Glomerular endothelial cell (primary cell): ENCODE results near the gene ZNF768. TPM values are rescaled to one million over a fixed set of nuclear protein-coding genes. Genes with fewer than 3 reads are reported as not detected.
"Not testable (repeated sequence)": the region's sequence is repeated elsewhere in the genome, so short reads cannot be mapped to it uniquely, and the experiment has no call there.

ENCODE experiments used
- DNase-seq: peaks from one replicate; pipeline ENCODE4 v3.0.0-alpha.2; 2011; ENCODE audit warnings: low read depth, low spot score; ENCODE audit errors: extremely low read depth
- total RNA-seq: library from RNA; depleted of rRNA; stranded (reverse); fragments of >200 nt; gene quantifications from 2 replicates; pipeline ENCODE4 v1.2.3, GENCODE V29; 2015

ZNF768 gene
- total RNA-seq, 1 donor from 2014 or later: 36.2 TPM

DNA sequence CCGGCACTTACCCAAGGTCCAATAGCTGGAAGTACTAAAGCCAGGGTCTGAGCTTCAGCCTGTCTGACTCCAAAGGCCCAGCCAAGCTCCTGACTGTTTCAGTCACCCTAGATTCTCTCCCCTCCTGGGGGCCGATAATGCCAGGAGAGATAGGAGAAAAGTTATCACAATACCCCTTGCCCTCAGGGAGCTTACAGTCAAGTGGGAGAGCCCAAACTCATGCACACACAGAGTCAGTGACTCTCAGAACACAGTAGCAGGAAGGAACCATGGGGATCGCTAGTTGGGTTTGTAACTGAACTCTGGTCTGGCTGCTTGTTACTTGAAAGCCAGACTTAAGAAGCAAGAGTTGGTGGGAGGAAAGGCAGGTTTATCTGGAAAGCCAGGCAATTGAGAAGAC lies 14.9 kb downstream of the ZNF768 start:
- no peak for DNase-seq

DNA sequence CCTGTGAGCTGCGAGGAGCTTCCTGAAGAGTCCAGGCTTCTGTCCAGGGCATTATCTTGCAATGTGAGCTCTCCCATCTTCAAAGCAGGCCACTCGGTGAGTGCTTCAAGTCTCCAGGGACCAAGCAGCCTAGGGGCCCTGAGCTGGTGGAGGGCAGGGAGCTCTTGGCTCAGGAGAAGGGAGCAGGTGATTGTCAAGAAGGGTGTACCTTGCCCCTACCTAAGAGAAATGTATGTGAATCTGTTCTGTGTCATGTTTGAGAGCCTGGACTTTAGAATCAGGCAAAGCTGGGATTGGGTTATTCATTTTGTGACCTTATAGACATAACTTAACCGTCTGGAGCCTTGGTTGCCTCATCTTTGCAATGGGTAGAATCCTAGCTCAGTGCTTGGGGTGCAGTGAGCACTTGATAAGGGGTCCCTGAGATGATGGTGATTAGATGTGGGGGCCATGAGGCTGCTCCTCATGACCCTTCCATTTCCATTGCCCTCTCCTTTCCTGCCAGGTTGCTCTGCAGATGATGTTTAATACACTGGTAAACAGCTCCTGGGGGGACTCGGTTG lies 15.9 kb downstream of the ZNF768 start:
- no peak for DNase-seq

DNA sequence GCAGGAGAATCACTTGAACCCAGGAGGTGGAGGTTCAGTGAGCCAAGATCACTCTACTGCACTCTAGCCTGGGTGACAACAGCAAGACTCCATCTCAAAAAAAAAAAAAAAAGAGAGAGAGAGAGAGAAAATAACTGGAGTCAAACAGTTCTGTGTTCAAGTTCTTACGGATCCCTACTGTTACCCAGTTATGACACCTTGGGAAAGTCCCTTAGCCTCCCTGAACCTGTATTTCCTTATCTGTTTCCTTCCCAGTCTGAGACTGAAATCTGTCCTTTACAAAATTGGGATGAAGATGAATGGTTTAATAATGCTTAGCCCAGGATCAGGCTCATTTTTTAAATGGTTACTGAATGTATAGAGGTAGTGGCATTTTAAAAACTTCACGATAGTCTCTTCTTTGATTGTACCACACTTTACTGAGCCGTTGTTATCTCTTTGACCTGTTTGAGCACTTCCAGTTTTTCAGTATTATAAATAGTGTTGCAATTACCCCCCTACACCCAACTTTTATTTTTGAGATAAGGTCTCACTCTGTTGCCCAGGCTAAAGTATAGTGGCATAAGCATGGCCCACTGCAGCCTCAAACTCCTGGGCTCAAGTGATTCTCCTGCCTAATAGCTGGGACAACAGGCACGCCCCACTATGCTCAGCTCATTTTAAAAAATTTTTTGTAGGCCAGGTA lies 17.1 kb downstream of the ZNF768 start:
- no peak for DNase-seq

DNA sequence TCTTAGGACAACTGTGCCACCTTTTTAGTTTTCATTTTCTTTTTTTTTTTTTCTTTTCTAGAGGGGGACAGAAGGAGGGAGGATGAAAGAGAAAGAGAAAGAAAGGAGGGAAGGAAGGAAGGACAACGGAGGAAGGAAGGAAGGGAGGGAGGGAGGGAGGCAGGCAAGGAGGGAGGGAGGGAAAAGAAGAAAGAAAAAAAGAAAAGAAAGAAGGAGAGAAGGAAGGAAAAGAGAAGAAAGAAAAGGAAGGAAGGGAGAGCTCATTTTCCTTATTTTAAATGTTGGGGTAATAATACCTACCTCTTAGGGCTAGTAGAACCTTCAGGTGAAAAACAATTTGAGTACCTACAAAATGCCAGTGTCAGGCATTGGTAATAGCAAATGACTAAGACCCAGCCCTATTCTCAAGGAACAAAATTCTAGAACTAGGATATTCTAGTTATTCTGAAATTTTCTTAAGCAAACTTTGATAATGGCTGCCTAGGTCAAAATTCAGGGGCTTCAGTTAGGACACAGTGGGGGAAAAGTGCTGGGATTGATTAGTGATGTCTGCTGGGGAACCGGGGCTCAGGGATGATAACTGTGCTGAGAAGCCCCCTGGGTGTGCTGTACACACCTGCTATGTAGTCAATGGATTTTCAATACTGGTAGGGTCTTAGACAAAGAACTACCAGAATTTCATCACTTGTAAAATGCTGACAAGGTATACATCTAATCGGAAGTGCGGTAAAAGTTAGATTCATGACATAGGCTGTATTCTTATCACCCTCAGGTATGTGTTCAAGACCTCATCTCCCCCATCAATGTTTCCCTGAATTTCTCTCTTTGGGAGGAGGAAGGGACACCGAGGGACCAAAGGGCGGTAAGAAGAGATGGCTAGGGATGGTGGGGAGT lies 22.7 kb downstream of the ZNF768 start:
- DNase-seq: no peak

DNA sequence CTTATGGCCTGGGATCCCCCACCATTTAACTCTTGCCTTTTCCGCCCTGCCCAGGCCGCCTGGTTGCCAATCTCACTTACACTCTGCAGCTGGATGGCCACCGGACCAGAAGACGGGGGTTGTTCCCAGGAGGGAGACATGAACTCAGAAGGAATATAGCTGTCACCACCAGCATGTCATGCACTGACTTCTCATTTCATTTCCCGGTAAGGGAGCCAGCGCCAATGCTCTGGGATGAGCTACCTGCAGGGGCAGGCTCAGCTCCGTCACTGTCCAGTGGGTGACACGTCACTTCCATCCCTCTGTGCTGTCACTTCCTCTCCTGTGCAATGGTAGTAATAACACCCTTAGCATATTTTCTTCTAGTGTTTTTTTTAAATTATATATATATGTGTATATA lies 27.1 kb downstream of the ZNF768 start:
- DNase-seq: no peak

DNA sequence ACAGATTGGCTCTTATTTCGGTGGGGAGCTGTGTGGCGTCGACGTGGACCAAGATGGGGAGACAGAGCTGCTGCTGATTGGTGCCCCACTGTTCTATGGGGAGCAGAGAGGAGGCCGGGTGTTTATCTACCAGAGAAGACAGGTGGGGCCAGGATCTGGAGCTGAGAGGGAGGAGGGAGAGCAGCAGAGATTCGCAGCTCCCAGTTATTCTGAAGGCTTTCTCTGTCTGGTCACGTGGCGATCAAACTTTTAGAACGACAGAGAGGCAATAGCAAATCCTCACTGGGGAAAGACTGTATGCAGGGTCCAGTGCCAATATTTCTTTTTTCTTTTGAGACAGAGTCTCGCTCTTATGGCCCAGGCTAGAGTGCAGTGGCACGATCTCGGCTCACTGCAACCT lies 31.7 kb downstream of the ZNF768 start:
- no peak for DNase-seq

DNA sequence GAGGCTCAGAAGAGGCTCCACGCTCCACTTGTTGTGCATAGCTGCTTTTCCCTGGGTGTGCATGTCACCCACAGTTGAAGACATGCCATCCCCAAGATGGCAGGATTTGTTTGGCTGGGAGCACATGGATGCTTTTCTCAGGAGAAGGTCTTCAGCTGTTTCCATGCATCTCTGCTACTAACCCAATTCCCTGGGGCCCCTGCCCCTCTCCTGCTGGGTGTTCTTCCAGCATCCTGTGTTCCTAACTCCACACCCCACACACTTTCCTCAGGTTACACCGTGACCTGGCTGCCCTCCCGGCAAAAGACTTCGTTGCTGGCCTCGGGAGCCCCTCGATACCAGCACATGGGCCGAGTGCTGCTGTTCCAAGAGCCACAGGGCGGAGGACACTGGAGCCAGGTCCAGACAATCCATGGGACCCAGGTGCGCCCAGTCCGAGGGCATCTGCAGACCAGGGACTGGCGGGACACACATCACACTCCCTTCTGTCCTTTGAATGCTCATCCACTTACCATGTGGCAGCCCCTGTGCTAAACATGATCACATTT lies 32.4 kb downstream of the ZNF768 start:
- no peak for DNase-seq

DNA sequence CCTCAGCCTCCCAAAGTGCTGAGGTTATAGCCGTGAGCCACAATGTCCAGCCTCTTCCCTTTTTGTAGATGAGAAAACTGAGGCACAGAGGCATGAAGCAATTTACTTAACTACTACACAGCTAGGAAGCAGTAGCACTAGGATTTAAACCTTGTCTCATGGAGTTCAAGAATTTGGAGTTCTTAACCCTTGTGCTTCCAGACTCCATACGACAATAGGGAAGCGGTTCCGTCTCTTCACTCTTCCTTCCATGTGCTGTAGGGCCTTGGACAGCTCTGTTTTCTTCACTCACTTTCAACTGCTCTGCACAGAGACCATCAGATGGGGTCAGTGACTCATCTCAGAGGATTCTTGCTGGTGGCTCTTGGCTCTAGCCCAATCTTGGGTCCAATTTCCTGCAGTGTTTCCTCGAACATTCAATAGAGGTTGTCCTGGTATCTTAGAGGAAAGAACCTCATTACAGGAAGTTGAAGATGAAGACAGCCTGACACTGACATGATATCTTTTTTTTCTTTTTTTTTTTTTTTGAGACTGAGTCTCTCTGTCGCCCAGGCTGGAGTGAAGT lies 34.5 kb downstream of the ZNF768 start:
- no peak for DNase-seq

DNA sequence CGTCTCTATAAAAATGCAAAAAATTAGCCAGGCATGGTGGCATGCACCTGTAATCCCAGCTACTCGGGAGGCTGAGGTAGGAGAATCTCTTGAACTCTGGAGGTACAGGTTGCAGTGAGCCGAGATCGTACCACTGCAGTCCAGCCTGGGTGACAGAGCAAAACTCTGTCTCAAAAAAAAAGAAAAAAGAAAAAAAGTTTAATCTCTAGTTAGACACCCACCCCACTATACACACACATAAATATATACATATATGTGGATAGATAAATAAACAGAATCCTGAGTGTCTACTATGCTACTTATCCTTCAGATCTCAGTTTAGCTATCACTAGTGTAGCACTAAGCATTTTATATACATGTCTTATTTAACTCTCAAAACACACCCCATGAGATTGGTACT lies 35.1 kb downstream of the ZNF768 start:
- DNase-seq: no peak

DNA sequence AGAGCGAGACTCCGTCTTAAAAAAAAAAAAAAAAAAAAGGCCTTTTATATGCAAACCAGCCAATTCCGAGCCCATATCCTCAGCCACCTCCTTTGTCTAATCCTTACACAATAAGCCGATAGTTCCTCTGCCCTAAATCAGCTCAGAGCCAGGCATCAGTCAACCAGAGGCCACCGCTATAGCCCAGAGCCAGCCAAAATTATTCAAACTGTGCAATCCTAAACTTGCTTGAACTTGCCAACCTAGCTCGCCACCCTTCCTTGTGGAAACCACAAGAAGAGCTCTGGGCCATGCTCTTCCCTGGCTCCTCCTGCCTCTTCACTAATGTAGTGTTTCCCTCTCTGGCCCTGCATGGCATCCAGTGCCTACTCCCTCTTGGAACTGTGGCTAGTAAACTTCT lies 36.2 kb downstream of the ZNF768 start:
- DNase-seq: no peak

DNA sequence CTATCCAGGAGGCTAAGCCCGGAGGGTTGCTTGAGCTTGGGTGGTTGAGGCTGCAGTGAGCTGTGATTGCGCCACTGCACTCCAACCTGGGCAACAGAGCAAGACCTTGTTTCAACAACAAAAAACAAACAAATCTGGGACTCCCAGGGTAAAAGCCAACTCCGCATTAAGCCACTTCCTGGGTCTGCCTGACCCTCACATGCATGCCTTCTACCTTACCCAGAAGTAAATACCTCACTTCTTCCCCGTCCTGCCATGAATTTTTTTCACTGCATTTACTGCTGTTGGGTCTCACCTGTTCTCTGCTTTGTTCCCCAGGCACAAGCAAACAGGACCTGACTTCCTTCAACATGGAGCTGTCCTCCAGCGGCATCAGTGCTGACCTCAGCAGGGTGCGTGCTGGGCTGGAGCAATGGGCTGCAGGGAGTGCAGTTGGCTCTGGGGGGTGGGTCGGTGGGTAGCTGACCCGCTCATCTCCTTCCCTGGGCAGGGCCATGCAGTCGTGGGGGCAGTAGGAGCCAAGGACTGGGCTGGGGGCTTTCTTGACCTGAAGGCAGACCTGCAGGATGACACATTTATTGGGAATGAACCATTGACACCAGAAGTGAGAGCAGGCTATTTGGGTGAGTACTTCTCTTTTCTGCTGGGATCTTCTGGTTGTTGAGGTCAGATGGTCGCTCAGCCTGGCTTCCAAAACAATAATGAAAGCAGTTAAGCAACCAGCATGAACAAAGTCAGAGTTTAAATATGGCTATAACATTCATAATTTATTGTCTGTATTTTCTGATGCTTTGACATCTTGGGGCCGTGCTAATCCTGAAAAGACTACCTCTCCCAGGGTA lies 37.4 kb downstream of the ZNF768 start:
- no peak for DNase-seq

DNA sequence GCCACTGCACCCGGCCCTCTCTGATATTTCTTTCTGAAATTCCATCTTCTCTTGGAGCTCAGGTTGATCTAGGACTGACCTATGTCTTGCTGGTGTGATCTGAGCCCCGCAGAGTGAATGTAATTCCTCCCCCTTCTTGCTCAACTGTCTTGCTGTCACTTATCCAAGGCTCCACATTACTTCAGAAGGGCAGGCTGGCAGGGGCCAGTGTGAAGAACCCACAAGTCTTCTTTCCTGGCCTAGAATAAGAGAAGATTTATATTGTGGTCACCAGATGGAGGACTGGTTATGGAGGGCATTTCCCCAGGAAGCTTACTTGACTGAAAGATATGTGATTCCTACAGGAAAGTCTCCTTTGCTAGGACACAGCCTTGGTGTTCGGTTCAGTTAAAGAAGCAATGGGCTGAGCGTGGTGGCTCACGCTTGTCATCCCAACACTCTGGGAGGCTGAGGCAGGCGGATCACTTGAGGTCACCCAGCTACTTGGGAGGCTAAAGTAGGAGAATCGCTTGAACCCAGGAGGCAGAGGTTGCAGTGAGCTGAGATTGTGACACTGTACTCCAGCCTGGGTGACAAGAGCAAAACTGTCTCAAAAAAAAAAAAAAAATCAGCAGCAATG lies 40.4 kb downstream of the ZNF768 start:
- DNase-seq: no peak

DNA sequence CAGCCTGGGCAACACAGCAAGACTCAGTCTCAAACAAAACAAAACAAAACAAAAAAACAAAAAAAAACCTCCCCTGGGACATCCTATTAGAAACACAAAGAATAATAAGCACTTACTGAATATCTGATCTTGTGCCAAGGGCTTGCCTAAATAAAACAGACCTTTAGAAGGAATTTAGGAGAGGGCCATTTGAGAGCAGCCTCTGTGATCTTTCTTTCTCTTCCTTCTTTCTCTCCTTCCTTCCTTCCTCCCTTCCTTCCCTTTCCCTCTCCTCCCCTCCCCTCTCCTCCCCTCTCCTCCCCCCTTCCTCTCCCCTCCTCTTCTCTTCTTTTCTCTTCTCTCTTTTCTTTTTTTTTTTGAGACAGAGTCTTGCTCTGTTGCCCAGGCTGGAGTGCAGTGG lies 41.5 kb downstream of the ZNF768 start:
- no peak for DNase-seq

DNA sequence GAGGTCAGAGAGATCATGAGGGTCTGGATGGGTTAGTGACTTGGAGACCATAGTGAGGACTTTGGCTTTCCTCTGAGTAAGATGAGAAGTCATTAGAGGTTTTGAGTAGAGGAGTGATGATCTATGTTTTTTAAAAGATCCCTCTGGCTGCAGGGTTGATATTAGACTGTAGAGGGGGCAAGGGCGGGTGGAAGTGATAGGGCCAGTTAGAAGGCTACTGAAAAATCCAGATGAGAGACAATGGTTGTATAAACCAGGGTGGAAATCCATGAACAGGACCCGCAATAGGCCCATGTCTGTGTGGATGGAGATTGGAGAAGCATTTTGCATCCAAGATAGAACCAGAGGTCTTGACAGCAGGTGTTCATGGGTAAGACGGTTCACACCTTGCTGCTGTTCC lies 44.0 kb downstream of the ZNF768 start:
- DNase-seq: no peak

DNA sequence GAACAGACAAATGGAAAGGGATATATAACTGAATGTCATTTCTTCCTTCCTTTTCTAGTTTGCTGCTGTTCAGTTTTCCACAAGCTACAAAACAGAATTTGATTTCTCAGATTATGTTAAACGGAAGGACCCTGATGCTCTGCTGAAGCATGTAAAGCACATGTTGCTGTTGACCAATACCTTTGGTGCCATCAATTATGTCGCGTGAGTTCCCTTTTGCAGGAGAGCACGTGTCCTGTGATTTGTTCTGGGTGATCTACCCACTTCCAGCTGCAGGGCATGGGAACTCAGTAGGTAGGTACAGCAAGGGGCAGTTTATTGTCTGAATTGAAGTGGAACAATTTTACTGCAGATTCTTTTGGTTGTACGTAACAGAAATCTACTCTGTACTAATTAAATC lies 45.0 kb downstream of the ZNF768 start:
- DNase-seq: no peak

DNA sequence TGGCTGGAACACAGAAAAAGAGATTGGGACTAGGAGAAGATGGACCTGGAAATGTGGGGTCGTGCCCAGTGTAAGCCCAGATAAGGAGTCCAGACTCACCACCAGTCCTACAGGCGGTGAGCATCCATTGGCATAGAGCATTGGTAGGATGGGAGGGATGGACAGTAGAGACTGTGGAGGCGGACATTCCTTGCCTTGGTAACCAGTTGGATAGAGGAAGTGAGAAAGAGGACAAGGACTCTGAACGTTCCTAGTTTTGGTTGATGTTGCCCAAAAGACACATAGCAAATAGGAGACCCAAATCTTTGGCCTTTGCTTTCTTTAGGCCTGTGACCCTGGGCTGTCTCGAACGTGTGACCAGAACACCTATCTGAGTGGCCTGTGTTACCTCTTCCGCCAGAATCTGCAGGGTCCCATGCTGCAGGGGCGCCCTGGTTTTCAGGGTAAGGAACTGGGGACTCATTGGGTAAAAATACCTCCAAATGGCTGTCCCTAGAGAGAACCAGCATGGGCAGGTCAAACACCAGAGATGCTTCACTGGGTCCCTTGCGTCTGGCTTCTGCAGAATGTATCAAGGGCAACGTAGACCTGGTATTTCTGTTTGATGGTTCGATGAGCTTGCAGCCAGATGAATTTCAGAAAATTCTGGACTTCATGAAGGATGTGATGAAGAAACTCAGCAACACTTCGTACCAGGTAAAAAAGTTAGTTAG lies 47.4 kb downstream of the ZNF768 start:
- DNase-seq: no peak

DNA sequence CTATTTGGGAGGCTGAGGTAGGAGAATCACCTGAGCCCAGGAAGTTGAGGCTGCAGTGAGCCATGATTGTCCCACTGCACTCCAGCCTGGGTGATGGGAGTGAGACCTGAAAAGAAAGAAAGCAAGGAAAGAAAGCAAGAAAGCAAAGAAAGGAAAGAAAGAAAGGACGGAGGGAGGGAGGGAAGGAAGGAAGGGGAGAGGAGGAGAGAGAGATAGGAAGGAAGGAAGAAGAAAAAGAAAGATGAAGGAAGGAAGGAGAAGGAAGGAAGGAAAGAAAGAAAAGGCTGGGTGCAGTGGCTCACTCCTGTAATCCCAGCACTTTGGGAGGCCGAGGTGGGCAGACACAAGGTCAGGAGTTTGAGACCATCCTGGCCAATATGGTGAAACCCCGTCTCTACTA lies 48.6 kb downstream of the ZNF768 start:
- DNase-seq: not testable (repeated sequence)

DNA sequence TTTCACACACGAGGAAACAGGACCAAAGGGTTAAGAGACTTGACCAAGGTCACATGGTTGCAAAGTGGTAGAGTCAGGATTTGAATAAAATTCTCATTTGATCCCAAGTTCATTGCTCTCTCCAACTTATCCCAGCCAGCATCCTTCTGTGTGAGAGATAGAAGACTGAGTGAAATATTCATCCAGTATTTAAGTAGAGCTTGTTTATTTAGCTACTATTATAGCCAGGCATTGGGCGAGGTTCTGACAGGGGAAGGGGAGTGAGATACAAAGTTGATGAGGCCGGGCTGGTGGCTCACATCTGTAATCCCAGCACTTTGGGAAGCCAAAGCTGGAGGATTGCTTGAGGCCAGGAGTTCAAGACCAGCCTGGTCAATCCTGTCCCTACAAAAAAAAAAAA lies 49.4 kb downstream of the ZNF768 start:
- no peak for DNase-seq

DNA sequence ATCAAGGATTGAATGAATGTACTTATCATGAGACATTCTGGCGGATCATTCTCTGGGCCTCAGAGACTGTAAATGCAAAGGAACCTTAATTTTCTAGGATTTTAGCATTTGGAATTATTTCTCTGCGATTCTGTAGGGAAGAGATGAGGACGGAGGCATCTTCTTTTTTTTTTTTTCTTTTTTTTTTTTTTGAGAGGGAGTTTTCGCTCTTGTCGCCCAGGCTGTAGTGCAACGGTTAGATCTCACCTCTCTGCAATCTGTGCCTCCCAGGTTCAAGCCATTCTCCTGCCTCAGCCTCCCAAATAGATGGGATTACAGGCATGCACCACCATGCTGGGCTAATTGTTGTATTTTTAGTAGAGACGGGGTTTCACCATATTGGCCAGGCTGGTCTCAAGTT lies 51.7 kb downstream of the ZNF768 start:
- DNase-seq: no peak
